Lower lobe of right lung (tissue), 2 donors: ENCODE data around the gene SPG11. TPM values are rescaled to one million over a fixed set of nuclear protein-coding genes. Genes with fewer than 3 reads are reported as not detected.

Experiments
- ATAC-seq, 2 donors: fragments of 200-7000 bp; cut with Tn5 transposase; one replicate each; pipeline ENCODE4 v1.9.1; 2020 to 2022; ENCODE audit warnings: mild to moderate bottlenecking in 2 of 2, moderate library complexity in 2 of 2
- DNase-seq: peaks from one replicate; pipeline ENCODE4 v3.0.0-alpha.2; 2020
- H3K27ac ChIP-seq: fragments of 200-600 bp; one replicate; pipeline ENCODE4 v1.8.0; 2022
- H3K27me3 ChIP-seq: fragments of 200-600 bp; one replicate; pipeline ENCODE4 v1.8.0; 2022; ENCODE audit warnings: low read depth
- H3K36me3 ChIP-seq: fragments of 200-600 bp; one replicate; pipeline ENCODE4 v1.8.0; 2022; ENCODE audit warnings: mild to moderate bottlenecking
- H3K4me1 ChIP-seq: fragments of 200-600 bp; one replicate; pipeline ENCODE4 v1.8.0; 2022
- H3K4me3 ChIP-seq: fragments of 200-600 bp; one replicate; pipeline ENCODE4 v1.8.0; 2022; ENCODE audit warnings: mild to moderate bottlenecking
- H3K9me3 ChIP-seq: fragments of 200-600 bp; one replicate; pipeline ENCODE4 v1.8.0; 2022
- intact Hi-C: fragments of 100-400 bp; cut with DNase I; formaldehyde crosslinking; loops from one replicate; pipeline ENCODE4 v1.11.0; 2022
- total RNA-seq: library from RNA; stranded (reverse); fragmentation: NEBNext Ultra II Directional; extraction: Animal tissue kit (Norgen Biotek cat#: 25700); gene quantifications from one replicate; pipeline ENCODE4 v1.2.1, GENCODE V29; 2021
- TF ChIP-seq, protein P1 (sequence below): fragments of 200-600 bp; IDR thresholded peaks from one replicate; pipeline ENCODE4 v1.8.0; 2022; ENCODE audit warnings: antibody characterized with exemption, mild to moderate bottlenecking
- donor health status: DM: no; HTN: yes; CAD: no; lungs with severe emphysema.

Gene SPG11
- total RNA-seq, 1 donor from 2014 or later: 99.7 TPM

DNA sequence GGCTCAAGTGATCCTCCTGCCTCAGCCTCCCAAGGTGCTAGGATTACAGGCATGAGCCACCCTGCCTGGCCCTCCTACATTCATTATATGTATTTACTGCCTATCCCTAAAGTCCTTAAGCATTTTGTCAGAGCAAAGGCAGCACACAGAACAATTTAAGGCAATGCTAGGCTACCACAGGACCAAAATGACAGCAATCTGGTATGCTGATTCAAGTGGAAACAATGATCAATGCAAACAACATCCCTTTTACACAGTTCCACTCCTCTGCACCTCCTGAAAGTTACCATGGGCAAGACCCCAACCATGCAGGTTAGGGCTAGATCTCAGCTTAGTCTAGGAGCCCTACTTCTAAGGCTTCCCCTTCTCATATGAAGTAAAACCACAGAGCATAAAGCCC, 40.3 kb downstream of the SPG11 start:
- H3K27me3 ChIP-seq: no peaks in the 10 kb centered on the region
- DNase-seq (no peak), ATAC-seq (no peak)
- intact Hi-C loops: no loop called here
- TF ChIP-seq, protein P1, sequence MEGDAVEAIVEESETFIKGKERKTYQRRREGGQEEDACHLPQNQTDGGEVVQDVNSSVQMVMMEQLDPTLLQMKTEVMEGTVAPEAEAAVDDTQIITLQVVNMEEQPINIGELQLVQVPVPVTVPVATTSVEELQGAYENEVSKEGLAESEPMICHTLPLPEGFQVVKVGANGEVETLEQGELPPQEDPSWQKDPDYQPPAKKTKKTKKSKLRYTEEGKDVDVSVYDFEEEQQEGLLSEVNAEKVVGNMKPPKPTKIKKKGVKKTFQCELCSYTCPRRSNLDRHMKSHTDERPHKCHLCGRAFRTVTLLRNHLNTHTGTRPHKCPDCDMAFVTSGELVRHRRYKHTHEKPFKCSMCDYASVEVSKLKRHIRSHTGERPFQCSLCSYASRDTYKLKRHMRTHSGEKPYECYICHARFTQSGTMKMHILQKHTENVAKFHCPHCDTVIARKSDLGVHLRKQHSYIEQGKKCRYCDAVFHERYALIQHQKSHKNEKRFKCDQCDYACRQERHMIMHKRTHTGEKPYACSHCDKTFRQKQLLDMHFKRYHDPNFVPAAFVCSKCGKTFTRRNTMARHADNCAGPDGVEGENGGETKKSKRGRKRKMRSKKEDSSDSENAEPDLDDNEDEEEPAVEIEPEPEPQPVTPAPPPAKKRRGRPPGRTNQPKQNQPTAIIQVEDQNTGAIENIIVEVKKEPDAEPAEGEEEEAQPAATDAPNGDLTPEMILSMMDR: no peak
- no peaks in the 10 kb centered on the region for H3K4me1 ChIP-seq
- no peaks in the 10 kb centered on the region for H3K9me3 ChIP-seq
- H3K4me3 ChIP-seq: no peak overlapping the region
- H3K27ac ChIP-seq: no peak overlapping the region
- H3K36me3 ChIP-seq: peaks cover 99% of the 10 kb centered on the region

DNA sequence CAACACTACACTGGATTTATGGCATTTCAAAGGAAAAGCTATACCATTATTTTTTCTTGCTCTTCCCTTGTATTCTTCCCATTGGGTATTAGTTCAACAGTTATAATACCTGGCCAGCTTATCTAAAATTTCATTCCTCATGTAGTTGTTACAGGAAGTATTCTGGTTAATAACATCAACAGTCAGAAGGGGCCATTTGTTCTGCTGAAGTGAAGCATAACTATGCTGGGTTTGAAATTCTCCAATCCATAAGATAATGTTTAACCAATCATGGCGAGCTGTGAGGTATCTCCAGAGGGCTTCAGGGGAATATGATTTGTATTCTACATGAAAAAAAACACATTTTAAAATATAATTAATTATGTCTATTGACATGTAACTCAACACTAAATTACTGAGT, 43.4 kb downstream of the SPG11 start:
- TF ChIP-seq, protein P1: no peak
- DNase-seq (no peak), ATAC-seq (no peak)
- no peaks in the 10 kb centered on the region for H3K27me3 ChIP-seq
- no peaks in the 10 kb centered on the region for H3K4me1 ChIP-seq
- intact Hi-C loops: no loop called here
- no peaks in the 10 kb centered on the region for H3K9me3 ChIP-seq
- no peak overlapping the region for H3K4me3 ChIP-seq
- H3K36me3 ChIP-seq: peaks cover 96% of the 10 kb centered on the region
- H3K27ac ChIP-seq: no peak overlapping the region

DNA sequence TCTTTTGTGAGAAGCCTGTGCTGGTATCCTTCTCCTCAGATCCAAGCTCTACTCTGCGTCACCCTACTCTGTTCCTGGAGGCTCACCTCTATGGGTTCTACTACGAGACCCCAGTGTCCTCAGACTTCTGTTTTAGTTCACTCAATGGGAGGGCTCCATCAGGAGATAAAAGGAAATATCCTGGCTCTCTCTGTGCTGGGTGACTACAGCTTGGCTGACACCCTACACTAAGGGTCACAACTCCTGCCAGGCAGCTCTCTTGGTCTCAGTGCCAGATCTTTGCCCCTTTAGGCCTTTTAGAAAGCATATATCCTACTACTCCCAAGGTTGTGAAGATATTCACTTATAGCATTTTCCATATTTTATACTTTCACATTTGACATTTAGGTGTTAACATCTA, 46.5 kb downstream of the SPG11 start:
- H3K9me3 ChIP-seq: no peaks in the 10 kb centered on the region
- DNase-seq (no peak), ATAC-seq (no peak)

DNA sequence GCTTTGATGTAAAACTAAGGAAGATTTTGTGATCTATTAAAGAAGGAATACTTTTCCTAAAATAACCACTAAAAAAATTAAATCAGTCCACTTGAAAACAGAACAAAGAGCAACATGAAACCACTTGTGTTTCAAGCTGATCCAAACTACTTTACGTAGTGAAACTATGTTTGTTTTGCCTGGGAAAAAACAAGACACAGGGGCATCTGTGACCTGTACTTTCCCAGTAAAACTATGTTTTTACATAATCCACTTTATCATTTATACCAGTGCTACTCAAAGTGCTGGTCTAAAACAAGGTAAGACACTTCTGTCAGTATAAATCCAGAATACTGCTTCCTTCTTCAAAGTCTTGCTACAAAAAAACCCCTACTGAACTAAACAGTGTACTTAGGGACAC, 56.7 kb downstream of the SPG11 start:
- H3K4me1 ChIP-seq: no peaks in the 10 kb centered on the region
- intact Hi-C loops: no loop called here
- peaks cover 91% of the 10 kb centered on the region for H3K36me3 ChIP-seq
- H3K4me3 ChIP-seq: no peak overlapping the region
- no peaks in the 10 kb centered on the region for H3K27me3 ChIP-seq
- DNase-seq: no peak
- no peaks in the 10 kb centered on the region for H3K9me3 ChIP-seq
- no peak overlapping the region for H3K27ac ChIP-seq
- TF ChIP-seq, protein P1: no peak
- no peak for ATAC-seq

More for the DNA sequence above, 46.5 kb downstream of the SPG11 start:
- Histone ChIP-seq H3K4me1 (no peaks in the 10 kb centered on the region), H3K27me3 (no peaks in the 10 kb centered on the region), H3K4me3 (no peak overlapping the region), H3K27ac (no peak overlapping the region), H3K36me3 (peaks cover 97% of the 10 kb centered on the region)
- TF ChIP-seq, protein P1: no peak
- intact Hi-C loops: no loop called here

DNA sequence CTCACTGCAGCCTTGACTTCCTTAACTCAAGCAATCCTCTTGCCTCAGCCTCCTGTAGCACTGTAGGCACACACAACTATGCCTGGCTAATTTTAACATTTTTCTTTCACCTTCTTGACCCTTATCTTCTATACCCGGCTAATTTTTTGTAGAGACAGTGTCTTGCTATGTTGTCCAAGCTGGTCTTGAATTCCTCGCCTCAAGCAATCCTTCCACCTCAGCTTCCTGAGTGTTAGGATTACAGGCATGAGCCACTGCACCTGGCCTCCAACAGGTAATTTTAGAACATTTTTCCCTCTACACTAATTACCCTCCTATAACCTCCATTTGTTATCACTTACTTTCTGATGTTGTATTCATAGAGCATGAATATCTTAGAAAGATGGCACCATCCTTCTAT, 60.3 kb downstream of the SPG11 start:
- H3K36me3 ChIP-seq: peaks cover 98% of the 10 kb centered on the region
- ATAC-seq: no peak

More for the DNA sequence above, 60.3 kb downstream of the SPG11 start:
- no peak for DNase-seq
- no peaks in the 10 kb centered on the region for H3K27me3 ChIP-seq
- H3K4me1 ChIP-seq: no peaks in the 10 kb centered on the region
- intact Hi-C loops: no loop called here
- H3K27ac ChIP-seq: no peak overlapping the region
- H3K4me3 ChIP-seq: no peak overlapping the region
- TF ChIP-seq, protein P1: no peak
- no peaks in the 10 kb centered on the region for H3K9me3 ChIP-seq
